OCI-LY1 (cell line): ENCODE results near the gene CKAP2L.

Source experiments
- EZH2 ChIP-seq: fragments of 200-600 bp; sonication (generic), shearing (Covaris generic); IDR thresholded peaks from 2 replicates; pipeline ENCODE4 v1.8.0; 2017; ENCODE audit warnings: borderline replicate concordance, mixed run types, mild to moderate bottlenecking, antibody characterized with exemption, low read length, moderate library complexity, mixed read lengths
- TF ChIP-seq, protein P1 (sequence below): fragments of 200-600 bp; sonication (generic), shearing (Covaris generic); IDR thresholded peaks from 2 replicates; pipeline ENCODE4 v1.5.1; 2017; ENCODE audit warnings: mild to moderate bottlenecking, antibody characterized with exemption, low read length, moderate library complexity, mixed read lengths

DNA sequence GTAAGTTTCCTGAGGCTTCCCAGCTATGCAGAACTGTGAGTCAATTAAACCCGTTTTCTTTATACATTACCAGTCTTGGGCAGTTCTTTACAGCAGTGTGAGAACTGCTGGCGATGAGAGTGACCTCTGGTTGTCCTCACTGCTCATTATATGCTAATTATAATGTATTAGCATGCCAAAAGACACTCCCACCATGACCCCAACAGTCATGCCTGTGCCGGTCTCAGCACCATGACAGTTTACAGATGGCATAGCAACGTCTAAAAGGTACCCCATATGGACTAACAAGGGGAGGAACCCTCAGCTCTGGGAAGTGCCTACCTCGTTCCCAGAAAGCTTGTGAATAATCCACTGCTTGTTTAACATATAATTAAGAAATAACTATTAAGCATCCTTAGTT lies 28.0 kb upstream of the CKAP2L start:
- TF ChIP-seq, protein P1, sequence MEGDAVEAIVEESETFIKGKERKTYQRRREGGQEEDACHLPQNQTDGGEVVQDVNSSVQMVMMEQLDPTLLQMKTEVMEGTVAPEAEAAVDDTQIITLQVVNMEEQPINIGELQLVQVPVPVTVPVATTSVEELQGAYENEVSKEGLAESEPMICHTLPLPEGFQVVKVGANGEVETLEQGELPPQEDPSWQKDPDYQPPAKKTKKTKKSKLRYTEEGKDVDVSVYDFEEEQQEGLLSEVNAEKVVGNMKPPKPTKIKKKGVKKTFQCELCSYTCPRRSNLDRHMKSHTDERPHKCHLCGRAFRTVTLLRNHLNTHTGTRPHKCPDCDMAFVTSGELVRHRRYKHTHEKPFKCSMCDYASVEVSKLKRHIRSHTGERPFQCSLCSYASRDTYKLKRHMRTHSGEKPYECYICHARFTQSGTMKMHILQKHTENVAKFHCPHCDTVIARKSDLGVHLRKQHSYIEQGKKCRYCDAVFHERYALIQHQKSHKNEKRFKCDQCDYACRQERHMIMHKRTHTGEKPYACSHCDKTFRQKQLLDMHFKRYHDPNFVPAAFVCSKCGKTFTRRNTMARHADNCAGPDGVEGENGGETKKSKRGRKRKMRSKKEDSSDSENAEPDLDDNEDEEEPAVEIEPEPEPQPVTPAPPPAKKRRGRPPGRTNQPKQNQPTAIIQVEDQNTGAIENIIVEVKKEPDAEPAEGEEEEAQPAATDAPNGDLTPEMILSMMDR, result no peak
- TF ChIP-seq EZH2, result no peak
